K562 (cell line): ENCODE data around the gene TSPAN18. TPM values are rescaled to one million over a fixed set of nuclear protein-coding genes. Genes with fewer than 3 reads are reported as not detected.

ENCODE experiments used
- ARNT ChIP-seq, 2 experiments: fragments of 450-650 bp; IDR thresholded peaks; 2 replicates each; pipeline ENCODE4 v1.6.1; 2016; ENCODE audit warnings: mild to moderate bottlenecking in 1 of 2
- ATF3 ChIP-seq, 2 experiments: fragments of 450-650 bp in 1 of 2; sonication (generic) in 1 of 2; formaldehyde crosslinking in 1 of 2; IDR thresholded peaks in 1 of 2; conservative IDR thresholded peaks in 1 of 2; 2 replicates each; pipeline versions ENCODE4 v1.6.1 to v1.8.1; 2016 to 2023; ENCODE audit warnings: mild to moderate bottlenecking in 2 of 2, moderate library complexity in 2 of 2, inconsistent platforms in 1 of 2, missing genetic modification reagents in 1 of 2
- BCOR ChIP-seq: fragments of 450-650 bp; IDR thresholded peaks from 2 replicates; pipeline ENCODE4 v1.6.1; 2016
- BDP1 ChIP-seq: IDR thresholded peaks from 3 replicates; pipeline ENCODE4 v1.6.1; 2011; ENCODE audit not compliant: insufficient read length, insufficient read depth
- HDAC2 ChIP-seq: fragments of 450-650 bp; IDR thresholded peaks from 2 replicates; pipeline ENCODE4 v1.6.1; 2016; ENCODE audit warnings: mild to moderate bottlenecking
- KDM1A ChIP-seq, 2 experiments: fragments of 450-650 bp; IDR thresholded peaks; 2 replicates each; pipeline ENCODE4 v1.6.1; 2016; ENCODE audit warnings: mild to moderate bottlenecking in 2 of 2
- NONO ChIP-seq, 2 experiments: fragments of 200-400 bp in 1 of 2; fragments of 450-650 bp in 1 of 2; formaldehyde crosslinking in 1 of 2; IDR thresholded peaks; 2 replicates each; pipeline ENCODE4 v1.6.1; 2017; ENCODE audit warnings: low read depth in 2 of 2, mild to moderate bottlenecking in 2 of 2, moderate library complexity in 2 of 2, low read length in 1 of 2
- RBM25 ChIP-seq: fragments of 200-400 bp; formaldehyde crosslinking; IDR thresholded peaks from 2 replicates; pipeline ENCODE4 v1.6.1; 2018; ENCODE audit warnings: low read length, low read depth, moderate library complexity; ENCODE audit not compliant: severe bottlenecking
- REST ChIP-seq, 2 experiments: fragments of 450-650 bp; formaldehyde crosslinking in 1 of 2; IDR thresholded peaks; 2 replicates each; pipeline versions ENCODE4 v1.4.0 to v1.6.1; 2014 to 2020; ENCODE audit warnings: mild to moderate bottlenecking in 2 of 2, borderline replicate concordance in 1 of 2, low read depth in 1 of 2
- SRSF1 ChIP-seq: fragments of 200-400 bp; formaldehyde crosslinking; IDR thresholded peaks from 2 replicates; pipeline ENCODE4 v1.6.1; 2017; ENCODE audit warnings: mild to moderate bottlenecking, low read depth, low read length, moderate library complexity
- ZMIZ1 ChIP-seq, 2 experiments: fragments of 150-350 bp in 1 of 2; IDR thresholded peaks; 2 replicates each; pipeline ENCODE4 v1.6.1; 2012 to 2016; ENCODE audit warnings: low read depth in 2 of 2, low read length in 2 of 2, mild to moderate bottlenecking in 1 of 2, moderate library complexity in 1 of 2
- ZNF644 ChIP-seq: fragments of 200-800 bp; sonication (Bioruptor generic); IDR thresholded peaks from 2 replicates; pipeline ENCODE4 v1.6.1; 2016; ENCODE audit warnings: low read depth, missing genetic modification characterization, missing compliant biosample characterization
- ZNF707 ChIP-seq: fragments of 250-450 bp; sonication (Bioruptor Pico); conservative IDR thresholded peaks from 2 replicates; pipeline ENCODE4 v1.8.0; 2022; ENCODE audit warnings: inconsistent platforms, mild to moderate bottlenecking, moderate library complexity
- polyA plus RNA-seq, 8 experiments: library from polyadenylated mRNA; depleted of rRNA in 4 of 8; stranded (reverse) in 5 of 8; unstranded in 3 of 8; fragments of >200 nt; fragmentation: Nextera tagmentation in 2 of 8; fragmentation: Illumina TruSeq in 1 of 8; extraction: Ambion mirVana in 2 of 8; extraction: Trizol in 1 of 8; gene quantifications; 2 replicates each; pipeline versions ENCODE4 v1.2.1 to v1.2.3, GENCODE V29; 2011 to 2014; ENCODE audit warnings: inconsistent platforms in 1 of 8, missing spikeins in 1 of 8
- total RNA-seq, 7 experiments: library from RNA; depleted of rRNA in 6 of 7; stranded (reverse); fragments of >200 nt in 6 of 7; fragmentation: Illumina TruSeq in 2 of 7; extraction: Trizol in 2 of 7; gene quantifications; 2 replicates each; pipeline versions ENCODE4 v1.2.1 to v1.2.3, GENCODE V29; 2011 to 2021; ENCODE audit warnings: low replicate concordance in 1 of 7

TSPAN18 gene
- total and polyA plus RNA-seq, 9 of the 15 experiments (the other 6 are each of a cell fraction or from before 2014, with no cell fraction given): 0.17 to 0.35 (median 0.22) TPM; not detected in 4

GRCh38 chr11:44778195-44779100, 51.7 kb downstream of the TSPAN18 start (continued):
- TF ChIP-seq REST (IDR thresholded peaks at IDR 0.05; ENCODE audit: borderline replicate concordance) (peak; percentile 35), REST (CRISPR knock-in tag; IDR thresholded peaks at IDR 0.05; ENCODE audit: low read depth) (no peak), ARNT (IDR thresholded peaks at IDR 0.05) (peak in 1 of 2 experiments; percentile 99; a peak in 2 of 4 replicates), ZMIZ1 (IDR thresholded peaks at IDR 0.05; ENCODE audit: low read depth in 2 of 2, low read length in 2 of 2) (peak in 1 of 2 experiments; percentile 82; a peak in 2 of 4 replicates), ZNF644 (tag) (no peak), HDAC2 (0 out of 2 replicates have a peak, but pooled peaks have one; percentile 39), RBM25 (peak; percentile 84), ATF3 (IDR thresholded peaks at IDR 0.05) (no peak), ATF3 (CRISPR knock-in tag; conservative IDR thresholded peaks at IDR 0.05) (no peak), ZNF707 (CRISPR knock-in tag) (no peak), BCOR (peak; percentile 84), KDM1A (IDR thresholded peaks at IDR 0.05) (peak in 1 of 2 experiments; percentile 42; a peak in 1 of 4 replicates), BDP1 (no peak), NONO (IDR thresholded peaks at IDR 0.05; ENCODE audit: low read depth in 2 of 2, low read length in 1 of 2) (no peak), SRSF1 (no peak)
